Right renal pelvis (tissue), 4 donors: ENCODE measurements around the gene CBARP. TPM values are rescaled to one million over a fixed set of nuclear protein-coding genes. Genes with fewer than 3 reads are reported as not detected.
"Not testable (repeated sequence)": the region's sequence is repeated elsewhere in the genome, so short reads cannot be mapped to it uniquely, and the experiment has no call there.

ENCODE experiments used
- DNase-seq, 4 donors: peaks; one replicate each; pipeline ENCODE4 v3.0.0-alpha.2; 2013; ENCODE audit warnings: low read depth in 4 of 4, low spot score in 3 of 4, missing footprints in 1 of 4
- polyA plus RNA-seq, 4 donors: library from polyadenylated mRNA; unstranded; fragments of 120-200 nt; gene quantifications; one replicate each; pipeline ENCODE4 v1.2.1, GENCODE V29; 2013; ENCODE audit not compliant: insufficient read length in 4 of 4

The CBARP gene
- polyA plus RNA-seq, 4 donors: 1.6 to 5.3 (median 1.7) TPM

DNA sequence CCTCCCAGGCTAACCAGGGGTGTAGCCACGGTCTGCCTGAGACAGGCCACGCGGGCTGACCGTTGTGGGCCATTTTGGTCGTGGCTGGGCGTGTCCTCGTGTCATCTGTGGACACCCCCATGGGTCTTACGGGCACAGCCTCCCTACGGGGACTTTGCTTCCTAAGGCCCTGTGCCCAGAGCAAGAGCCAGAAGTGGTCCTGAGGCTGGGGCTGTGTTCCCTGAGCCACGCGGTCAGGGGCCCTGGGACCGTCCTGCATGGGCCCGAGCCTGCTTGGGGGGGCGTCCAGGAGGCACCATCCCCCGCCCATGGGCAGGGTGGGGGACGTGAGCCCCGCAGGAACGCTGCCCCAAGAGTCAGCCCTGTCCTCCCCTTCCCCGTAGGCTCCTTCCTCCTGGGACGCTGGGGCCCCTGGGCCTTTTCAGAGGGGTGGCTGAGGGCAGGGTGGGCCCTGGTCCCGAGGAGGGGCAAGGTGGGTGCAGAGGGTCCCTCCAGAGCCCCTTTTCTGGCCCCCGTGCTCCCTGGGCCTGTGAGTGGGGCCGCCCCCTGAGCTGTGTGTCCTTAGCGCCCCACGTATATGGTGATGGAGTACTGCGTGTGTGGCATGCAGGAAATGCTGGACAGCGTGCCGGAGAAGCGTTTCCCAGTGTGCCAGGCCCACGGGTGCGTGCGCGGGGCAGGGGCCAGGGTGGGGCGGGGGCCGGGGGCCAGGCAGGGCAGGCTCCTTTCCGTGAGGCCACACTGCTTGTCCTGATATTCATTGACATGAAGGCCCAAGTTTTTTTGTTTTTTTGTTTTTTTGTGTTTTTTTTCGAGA lies 18.8 kb downstream of the CBARP start:
- DNase-seq: no peak

DNA sequence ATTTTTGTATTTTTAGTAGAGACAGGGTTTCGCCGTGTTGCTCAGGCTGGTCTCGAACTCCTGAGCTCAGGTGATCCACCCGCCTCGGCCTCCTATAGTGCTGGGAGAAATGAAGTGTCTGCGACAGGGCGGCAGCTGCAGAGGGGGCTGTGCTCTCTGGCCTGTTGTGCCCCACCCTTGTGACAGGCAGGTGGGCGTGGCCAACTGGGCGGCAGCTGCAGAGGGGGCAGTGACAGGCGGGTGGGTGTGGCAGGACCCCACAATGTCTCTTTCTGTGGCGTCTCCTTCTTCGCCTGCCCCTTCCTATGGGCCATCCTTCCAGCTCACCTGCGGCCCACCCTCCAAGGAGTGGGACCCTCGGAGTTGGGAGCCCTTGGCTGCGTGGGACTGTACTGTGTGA lies 20.4 kb downstream of the CBARP start:
- no peak for DNase-seq

DNA sequence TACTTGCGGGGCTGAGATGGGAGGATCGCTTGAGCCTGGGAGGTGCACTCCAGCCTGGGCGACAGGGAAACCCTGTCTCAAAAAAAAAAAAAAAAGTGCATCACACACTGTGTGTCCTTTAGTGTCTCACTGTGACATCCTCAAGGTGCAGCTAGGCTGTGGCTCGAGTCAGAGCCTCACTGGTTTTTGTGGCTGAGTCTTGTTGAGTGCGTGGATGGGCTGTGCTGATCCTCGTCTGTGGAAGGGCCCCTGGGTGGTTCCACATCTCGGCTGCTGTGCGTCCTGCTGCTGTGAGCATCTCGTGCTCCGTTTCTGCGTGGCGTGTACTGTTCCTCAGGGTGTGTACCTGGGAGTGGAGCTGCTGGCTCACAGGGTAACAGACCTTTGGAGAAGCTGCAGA lies 21.0 kb downstream of the CBARP start:
- DNase-seq: no peak

DNA sequence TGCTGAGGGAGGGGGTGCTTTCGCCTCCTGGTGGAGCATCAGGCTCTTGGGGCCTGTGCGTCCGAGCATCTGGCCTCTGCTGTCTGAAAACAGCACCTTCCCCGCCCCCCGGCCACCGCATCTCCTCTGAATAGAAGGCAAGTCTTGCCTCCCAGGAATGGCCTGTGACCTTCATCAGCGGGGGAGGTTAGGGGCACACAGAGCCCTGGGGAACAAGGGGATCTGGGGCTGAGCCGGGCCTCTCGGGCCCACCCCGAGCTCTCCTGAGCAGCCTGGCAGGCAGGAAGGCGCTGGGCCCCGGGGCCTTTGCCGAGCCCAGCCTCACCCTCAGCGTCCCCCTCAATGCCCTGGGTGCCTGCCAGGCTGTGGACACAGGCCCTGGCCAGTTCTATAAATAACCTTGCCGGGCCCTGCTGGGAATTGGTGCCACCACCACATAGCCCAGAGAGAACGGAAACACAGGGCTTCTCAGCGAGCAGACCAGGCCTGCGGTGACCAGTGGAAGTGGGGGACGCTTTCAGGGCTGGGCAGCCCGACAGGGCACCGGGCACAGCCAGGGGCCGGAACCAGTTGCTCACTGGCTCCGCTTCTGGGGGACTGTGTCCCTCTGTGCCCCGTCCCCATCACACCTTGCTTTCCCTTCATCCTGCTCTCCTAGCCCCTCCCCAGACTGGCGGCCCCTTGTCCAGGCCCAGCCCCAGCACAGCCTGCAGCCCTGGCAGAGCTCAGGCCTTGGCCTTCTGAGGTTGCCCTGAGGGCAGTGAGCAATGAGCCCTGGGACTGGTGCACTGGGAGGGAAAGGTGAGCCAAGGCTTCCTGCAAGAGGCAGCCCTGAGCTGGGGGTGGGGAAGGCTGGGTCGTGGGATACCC lies 22.7 kb downstream of the CBARP start:
- no peak for DNase-seq

DNA sequence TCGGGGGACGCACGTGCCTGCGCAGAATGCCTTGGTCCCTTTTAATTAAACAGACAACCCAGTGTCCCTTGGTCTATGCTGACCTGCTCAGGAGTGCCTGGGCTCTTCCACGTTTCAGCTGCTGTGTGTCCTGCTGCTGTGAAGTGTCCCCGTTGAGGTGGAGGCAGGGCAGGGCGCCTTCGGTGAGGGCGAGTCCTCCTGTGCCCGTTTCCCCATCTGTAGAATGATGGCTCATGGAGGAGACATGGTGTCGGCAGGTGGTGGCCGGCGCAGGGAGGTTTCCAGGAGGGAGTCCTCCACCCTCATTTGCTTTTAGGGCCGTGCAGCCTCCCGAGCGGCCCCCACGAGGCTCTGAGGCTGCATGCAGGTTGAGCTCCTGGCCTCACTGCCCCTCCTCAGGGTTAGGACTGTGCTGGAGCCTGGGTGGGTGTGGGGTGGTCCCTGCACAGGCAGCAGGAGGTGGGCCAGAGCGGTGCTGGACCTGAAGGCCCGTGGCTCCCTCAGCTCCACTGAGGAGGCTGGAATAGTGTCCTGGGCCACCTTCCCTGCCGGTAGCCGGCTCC lies 23.4 kb downstream of the CBARP start:
- no peak for DNase-seq

DNA sequence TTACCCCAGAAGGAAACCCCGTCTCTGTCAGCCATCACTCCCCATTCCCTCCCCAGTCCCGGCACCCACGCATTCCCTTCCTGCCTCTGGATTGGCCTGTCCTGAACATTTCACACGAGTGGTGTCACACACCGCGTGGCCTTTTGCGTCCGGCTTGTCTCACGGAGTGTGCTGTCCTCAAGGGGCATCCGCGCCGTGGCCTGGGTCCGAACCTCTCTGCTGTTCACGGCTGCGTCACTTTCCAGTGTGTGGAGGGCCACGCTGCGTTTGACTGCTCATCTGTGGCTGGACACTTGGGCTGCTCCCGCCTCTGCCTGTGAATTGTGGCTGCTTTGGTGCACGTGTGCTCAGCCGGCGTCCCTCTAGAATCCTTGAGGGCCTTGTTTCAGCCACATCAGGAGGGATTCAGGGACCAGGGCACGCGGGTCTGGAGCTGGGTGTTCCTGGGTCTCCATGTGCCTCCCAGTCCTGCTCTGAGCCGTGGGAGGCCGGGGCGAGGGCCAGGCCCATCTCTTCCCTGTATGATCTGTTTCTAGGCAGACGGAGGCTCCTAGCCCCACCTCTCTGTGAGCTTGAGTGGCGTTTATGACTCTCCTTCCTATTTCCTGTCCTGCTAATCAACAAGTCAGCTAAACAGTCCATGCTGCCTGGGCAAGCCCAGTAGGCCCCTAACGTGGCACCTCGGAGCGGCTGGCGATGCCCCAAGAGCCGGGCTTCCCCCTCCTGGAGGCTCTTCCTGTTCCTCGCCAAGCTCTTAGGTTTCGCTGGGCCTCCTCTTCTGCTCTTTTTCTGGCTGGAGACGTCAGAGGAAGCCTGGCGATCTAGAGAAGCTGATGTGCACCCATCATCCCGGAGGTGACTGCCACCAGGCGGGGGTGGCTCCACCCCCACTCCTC lies 24.2 kb downstream of the CBARP start:
- no peak for DNase-seq

DNA sequence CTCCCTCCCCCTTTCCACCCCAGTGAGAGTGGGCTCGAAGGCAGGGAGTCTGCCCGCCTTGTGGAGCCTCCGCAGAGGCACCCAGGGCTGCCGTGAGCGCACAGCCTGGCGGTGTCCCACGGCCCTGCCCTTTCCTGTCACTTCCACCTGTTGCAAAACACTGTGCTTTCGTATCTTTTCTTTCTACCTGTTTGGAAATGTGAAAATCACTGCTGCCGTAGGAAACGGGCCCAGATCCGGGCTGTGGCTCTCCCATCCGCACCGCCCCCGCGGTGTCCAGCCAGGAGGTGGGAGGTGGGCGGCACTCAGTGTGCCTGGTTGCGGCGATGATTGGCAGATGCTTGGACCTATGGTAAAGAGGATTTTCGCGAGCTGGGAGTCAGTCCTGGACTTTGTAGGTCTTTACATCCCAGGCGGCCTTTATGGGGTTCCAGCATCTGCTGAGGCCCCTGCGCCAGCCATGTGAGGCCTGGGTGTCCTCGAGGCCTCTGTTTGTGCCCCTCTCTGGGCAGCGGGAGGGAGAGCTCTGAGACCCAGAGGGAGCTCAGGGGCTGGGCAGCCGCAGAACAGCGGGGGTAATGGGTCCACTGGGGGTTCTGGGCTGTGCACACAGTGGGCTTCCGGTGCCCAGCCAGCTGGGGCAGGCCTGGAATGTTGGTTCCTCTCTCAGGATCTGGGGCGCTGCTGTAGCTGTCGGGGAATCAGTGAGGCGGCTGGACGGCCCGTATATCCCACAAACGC lies 26.1 kb downstream of the CBARP start:
- no peak for DNase-seq

DNA sequence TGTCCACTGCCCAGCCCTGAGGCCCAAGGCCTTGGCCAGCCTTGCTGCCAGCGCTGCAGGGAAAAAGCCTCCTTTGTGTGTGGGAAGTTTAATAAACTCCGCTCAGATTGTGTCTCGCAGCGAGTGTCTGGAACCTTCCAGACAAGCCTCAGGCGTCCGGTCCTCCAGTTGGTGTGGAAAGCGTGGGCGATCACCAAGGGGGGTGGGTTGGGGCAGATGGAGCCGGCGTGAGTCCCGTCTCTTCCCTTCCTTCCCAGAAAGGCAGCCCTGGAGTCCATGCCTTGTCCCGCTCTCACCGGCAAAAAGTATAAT lies 27.6 kb downstream of the CBARP start:
- DNase-seq: no peak

DNA sequence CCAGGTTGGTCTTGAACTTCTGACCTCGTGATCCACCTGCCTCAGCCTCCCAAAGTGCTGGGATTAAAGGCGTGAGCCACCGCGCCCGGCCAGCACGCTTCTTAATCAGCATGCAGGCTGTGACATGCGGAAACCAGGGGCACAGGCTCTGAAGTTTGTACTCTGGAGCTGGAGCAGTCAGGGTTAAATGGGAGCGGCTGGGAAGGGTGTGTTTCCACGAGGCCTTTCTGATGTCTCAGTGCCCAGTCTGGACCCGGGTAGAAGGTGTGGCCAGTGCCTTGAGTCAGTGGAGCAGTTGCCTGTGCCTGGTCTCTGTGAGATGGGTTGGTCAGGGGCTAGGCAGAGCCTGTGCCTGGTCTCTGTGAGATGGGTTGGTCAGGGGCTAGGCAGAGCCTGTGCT lies 29.0 kb downstream of the CBARP start:
- DNase-seq: not testable (repeated sequence)

DNA sequence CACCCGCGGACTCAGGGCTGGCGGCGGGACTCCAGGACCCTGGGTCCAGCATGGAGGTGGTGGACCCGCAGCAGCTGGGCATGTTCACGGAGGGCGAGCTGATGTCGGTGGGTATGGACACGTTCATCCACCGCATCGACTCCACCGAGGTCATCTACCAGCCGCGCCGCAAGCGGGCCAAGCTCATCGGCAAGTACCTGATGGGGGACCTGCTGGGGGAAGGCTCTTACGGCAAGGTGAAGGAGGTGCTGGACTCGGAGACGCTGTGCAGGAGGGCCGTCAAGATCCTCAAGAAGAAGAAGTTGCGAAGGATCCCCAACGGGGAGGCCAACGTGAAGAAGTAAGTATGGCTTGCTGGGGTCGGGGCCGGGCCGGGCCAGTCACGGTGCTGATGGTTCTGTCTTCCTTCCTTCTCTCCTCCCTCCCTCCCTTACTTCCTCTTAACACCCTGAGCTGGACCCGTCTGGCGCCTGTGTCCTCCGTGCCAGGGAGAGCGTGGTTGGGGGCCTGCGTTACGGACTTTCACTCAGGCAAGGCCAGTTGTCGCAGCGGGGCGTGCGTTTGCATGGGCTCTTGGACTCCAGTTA lies 30.8 kb downstream of the CBARP start:
- no peak for DNase-seq

DNA sequence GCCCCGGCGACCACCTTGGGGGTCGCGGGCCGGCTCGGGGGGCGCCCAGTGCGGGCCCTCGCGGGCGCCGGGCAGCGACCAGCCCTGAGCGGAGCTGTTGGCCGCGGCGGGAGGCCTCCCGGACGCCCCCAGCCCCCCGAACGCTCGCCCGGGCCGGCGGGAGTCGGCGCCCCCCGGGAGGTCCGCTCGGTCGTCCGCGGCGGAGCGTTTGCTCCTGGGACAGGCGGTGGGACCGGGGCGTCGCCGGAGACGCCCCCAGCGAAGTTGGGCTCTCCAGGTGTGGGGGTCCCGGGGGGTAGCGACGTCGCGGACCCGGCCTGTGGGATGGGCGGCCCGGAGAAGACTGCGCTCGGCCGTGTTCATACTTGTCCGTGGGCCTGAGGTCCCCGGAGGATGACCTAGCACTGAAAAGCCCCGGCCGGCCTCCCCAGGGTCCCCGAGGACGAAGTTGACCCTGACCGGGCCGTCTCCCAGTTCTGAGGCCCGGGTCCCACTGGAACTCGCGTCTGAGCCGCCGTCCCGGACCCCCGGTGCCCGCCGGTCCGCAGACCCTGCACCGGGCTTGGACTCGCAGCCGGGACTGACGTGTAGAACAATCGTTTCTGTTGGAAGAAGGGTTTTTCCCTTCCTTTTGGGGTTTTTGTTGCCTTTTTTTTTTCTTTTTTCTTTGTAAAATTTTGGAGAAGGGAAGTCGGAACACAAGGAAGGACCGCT lies 31.5 kb downstream of the CBARP start:
- DNase-seq: no peak

DNA sequence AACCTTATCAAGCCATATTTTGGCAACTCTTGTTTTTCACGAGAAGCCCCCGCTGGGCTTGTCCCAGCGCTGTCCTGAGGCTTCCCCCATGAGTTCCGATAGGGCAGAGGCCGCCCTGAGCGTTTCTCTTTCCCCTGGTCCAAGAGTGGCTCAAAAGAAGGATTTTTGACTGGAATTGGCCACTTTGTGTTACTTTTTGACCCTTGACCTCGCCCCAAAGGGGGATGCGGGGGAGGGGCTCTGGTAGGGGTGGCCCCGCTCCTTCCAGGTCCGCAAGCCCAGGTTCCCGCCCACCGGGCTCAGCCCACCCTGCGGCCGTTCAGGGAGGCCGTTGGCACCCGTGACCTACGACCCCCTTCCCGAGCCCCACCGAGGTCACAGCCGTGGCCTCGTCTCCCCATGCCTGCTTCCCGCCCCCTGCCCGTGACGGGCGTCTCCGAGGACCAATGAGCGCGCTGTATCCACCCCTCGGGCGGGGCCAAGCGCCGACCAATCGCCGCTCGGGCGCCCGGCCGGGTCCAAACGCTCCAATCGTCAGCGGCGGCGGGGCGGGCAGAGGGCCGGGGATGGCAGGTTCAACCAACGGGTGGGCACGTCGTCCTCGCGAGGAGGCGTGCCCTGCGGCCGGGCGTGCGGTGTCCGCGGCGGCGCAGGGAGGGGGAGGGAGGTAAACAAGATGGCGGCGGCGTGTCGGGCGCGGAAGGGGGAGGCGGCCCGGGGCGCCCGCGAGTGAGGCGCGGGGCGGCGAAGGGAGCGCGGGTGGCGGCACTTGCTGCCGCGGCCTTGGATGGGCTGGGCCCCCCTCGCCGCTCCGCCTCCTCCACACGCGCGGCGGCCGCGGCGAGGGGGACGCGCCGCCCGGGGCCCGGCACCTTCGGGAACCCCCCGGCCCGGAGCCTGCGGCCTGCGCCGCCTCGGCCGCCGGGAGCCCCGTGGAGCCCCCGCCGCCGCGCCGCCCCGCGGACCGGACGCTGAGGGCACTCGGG lies 32.4 kb downstream of the CBARP start, which contains the start of gene STK11:
Gene STK11 (plus strand): TSS at position 665 of the 986 bp plus-strand sequence. CDS start 1,136 bp downstream, outside the sequence.
- DNase-seq: peak; percentile 90 to 93 (median 90)

DNA sequence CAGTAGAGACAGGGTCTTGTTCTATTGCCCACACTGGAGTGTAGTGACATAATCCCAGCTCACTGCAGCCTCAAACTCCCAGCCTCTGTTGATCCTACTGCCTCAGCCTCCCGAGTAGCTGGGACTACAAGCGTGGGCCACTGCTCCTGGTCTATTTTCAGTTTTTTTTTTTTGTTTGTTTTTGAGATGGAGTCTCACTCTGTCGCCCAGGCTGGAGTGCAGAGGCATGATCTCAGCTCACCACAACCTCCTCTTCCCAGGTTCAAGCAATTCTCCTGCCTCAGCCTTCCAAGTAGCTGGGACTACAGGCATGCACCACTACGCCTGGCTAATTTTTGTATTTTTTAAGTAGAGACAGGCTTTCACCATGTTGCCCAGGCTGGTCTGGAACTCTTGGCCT lies 37.2 kb downstream of the CBARP start:
- not testable (repeated sequence) for DNase-seq

DNA sequence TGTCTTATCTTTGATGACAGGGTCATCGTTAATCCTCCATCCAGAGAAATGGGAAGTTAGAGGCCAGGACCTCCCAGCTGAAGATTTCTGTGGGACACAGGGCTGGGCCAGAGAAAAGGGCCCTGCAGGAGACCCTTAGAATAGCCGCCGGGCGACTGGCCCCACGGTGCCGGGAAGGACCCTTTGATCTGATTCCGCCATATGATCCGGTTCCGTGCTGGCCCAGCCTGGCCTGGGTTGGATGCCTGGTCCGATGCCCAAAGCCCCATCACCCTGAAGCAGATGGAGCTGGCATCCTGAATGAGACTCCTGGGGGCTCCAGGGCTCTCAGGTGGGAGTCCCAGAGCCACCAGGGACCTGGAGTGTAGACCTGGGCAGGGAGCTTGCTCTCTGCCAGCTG lies 38.3 kb downstream of the CBARP start:
- no peak for DNase-seq

DNA sequence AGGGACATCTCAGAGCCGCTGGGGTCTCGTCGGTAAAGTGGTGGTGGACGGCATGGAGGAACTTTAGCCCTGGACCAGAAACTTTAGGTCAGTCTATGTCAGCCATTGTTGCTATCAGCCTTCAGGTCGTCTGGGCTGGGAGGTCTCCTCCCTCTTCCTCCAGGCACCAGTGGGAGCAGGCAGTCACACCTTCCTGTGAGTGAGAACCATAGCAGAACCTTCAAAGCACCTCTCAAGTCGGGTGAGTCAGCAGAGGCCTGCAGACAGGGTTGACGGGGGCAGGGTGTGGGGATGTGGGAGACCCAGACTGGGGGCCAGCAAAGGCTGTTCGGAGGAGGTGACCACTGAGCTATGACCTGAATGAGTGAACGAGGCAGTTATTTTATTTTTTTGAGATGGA lies 48.4 kb downstream of the CBARP start:
- no peak for DNase-seq

DNA sequence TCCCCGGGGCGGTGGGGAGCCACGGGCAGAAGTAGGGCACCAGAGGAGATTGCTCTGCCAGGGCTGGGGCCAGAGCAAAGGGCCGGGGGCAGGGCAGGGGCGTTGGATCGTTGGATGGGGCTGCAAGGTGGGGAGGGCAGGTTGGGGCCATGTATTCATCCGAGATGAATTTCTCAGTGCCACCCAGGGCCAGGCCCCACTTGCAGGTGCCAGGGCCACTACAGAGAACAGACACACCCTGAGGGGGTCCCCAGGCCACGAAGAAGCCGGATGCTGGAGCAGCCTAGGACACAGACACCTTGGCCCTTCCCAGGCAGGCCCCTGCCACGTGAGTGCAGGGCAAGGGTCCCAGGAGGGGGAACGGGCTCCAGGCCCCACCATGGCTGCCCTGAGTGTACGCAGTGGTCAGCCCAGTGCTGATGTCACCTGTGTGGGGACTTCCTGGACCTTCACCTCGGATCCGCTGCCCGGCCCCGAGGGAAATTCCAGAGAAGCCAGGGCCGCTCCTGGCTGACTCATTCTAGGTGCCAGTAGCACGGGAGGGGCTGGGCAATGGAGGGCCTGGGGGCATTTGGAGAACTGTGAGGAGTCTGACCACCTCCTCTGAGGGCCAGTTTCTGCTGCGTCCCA lies 54.1 kb downstream of the CBARP start:
- DNase-seq: no peak

DNA sequence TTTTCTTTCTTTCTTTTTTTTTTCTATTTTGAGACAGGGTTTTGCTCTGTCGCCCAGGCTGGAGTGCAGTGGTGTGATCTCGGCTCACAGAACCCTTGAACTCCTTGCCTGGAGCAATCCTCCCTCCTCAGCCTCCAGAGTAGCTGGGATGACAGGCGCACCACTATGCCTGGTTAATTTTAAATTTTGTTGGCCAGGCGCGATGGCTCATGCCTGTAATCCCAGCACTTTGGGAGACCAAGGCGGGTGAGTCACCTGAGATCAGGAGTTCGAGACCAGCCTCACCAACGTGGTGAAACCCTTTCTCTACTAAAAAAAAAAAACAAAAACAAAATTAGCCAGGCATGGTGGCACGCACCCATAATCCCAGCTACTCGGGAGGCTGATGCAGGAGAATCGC lies 55.1 kb downstream of the CBARP start:
- no peak for DNase-seq
